LNCAP (cell line): ENCODE data around the gene TBC1D19.

ENCODE experiments used
- TF ChIP-seq, protein P1 (sequence below): fragments of 450-650 bp; IDR thresholded peaks from 2 replicates; pipeline ENCODE4 v1.5.1; 2017; ENCODE audit warnings: mild to moderate bottlenecking

TBC1D19 gene

GRCh38 chr4:26780539-26780938 lies 196.7 kb downstream of the TBC1D19 start:
- TF ChIP-seq, protein P1, sequence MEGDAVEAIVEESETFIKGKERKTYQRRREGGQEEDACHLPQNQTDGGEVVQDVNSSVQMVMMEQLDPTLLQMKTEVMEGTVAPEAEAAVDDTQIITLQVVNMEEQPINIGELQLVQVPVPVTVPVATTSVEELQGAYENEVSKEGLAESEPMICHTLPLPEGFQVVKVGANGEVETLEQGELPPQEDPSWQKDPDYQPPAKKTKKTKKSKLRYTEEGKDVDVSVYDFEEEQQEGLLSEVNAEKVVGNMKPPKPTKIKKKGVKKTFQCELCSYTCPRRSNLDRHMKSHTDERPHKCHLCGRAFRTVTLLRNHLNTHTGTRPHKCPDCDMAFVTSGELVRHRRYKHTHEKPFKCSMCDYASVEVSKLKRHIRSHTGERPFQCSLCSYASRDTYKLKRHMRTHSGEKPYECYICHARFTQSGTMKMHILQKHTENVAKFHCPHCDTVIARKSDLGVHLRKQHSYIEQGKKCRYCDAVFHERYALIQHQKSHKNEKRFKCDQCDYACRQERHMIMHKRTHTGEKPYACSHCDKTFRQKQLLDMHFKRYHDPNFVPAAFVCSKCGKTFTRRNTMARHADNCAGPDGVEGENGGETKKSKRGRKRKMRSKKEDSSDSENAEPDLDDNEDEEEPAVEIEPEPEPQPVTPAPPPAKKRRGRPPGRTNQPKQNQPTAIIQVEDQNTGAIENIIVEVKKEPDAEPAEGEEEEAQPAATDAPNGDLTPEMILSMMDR: no peak

DNA sequence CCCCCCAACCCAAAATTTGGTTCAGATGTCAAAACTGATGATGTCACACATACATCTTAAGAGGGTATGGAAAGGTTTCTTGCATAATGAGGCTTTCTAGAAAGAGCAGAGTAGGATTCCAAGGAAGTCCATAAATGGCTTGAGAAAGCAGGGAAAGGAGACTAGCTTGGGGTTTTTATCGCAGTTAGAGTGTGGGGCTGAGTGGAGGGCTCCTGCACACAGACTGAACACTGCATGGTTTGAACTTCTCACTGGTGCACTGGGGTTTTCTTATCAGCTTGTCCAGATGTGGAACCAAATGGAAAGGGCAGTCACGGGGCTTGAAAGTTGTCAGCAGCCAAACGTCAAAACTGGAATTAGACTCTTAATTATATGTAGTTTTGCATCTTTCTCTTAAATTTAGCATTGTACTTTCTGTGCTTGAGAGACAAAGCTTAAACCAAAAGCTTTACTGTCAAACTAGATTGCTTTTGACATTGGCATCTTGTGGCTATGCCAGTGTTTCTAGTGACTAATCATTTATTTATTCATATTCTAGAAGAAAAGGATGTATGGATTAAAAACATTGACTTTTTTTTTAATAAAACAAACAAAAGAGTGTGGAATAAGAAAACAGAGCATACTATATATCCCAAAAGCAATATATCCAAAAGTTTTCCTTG lies 198.4 kb downstream of the TBC1D19 start:
- TF ChIP-seq, protein P1: no peak

DNA sequence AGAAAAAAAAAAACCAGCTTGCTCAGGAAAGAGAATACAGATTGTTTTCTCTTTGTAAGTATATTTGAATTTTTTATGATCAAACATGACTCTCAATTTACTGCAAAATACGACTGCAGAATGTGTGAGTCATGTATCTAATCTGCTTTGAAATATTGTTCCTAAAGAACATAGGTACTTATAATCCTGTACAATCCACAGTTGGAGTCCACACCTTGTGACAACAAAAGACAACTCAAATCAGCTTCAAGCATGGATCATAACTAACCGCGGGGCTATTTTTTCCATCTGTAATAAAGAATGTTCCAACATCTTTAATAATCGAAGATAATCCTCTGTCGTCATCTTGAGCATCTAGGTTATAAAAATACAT lies 198.9 kb downstream of the TBC1D19 start:
- TF ChIP-seq, protein P1: no peak

- TF ChIP-seq, protein P1: no peak
Measured at GRCh38 chr4:26784207-26784865, 200.5 kb downstream of the TBC1D19 start.

DNA sequence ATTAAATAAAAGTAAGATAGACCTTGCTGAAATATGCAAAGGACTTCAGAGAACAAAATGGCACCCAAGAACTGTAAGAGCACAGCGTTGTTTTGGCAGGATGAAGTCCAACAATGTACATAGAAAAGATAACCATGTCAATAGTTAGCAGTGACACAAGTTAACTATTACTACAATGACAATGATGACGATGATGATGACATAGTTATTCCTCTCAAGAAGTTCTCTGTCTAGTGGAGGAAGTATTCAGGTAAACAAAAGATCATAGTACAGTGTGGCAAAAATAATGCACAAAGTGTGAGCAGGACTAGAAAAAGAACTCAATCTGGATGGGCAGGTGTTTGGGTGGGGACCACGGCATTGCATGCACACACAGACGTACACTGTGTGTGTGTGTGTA lies 201.4 kb downstream of the TBC1D19 start:
- TF ChIP-seq, protein P1: no peak

- TF ChIP-seq, protein P1: no peak
Measured at GRCh38 chr4:26785810-26786209, 201.9 kb downstream of the TBC1D19 start.

DNA sequence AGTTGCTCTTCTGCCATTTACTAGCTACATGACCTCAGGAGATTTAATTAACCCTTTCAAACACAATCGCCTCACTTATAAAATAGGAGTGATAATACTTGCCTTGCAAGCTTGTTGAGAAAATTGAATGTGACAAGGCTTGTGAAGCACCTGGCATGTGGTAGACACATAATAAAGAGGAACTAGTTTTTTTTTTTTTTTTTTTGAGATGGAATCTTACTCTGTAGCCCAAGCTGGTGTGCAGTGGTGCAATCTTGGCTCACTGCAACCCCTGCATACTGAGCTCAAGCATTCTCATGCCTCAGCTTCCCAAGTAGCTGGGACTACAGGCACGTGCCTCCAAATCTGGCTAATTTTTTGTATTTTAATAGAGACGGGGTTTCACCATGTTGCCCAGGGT lies 203.0 kb downstream of the TBC1D19 start:
- TF ChIP-seq, protein P1: no peak
